ENCODE data around the gene PPP1R10.
A peak's percentile ranks its signal among the peaks of the same experiment; 100 is the strongest.
"Not testable (repeated sequence)": the region's sequence is repeated elsewhere in the genome, so short reads cannot be mapped to it uniquely, and the experiment has no call there.

The PPP1R10 gene

DNA sequence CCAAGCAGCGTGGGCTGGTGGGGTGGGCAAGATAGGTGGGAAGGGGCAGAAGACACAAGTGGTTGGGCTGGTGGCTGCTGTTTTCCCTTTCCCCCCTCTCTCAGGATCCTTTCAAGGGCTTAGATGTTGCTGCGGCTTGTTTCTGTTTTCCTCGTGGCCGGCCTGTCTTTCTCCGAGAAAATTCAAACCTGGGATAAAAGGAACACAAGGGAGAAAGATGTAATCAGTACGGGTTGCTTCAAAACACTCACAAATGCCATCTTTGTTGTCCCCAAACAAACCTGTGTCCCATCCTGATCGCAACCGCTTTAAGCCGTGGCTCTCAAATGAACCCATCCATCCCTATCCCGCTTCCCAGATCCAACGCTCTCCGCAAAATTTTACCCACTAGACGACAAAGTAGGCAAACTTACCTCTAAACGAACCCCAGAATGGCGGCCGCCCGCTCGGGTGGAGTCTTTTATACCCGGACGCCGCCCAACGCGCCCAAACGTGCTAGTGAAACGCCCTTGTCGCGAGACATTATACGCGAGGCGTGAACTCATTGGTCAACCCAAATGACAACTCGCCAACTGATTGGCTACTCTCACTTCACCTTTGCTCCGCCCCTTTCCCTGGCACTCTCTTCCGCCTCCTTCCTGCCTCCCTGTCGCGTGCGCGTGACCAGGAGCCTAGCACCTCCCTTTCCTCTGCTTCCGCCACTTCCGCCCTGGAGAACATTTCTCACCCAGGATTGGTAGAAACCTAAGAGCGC lies at the start of gene PPP1R10:
PPP1R10 (minus strand) TSS at position 433 of the 754 bp plus-strand sequence. CDS start 7,299 bp downstream, outside the sequence.
- peak; percentile 100 for DNase-seq (ENCODE audit: low read depth, low spot score)
- peak within 1 kb of the TSS; percentile 99 for H3K4me3 ChIP-seq
- peak; percentile 100 for TF ChIP-seq POLR2AphosphoS5 (IDR thresholded peaks at IDR 0.05; ENCODE audit: borderline replicate concordance, low read depth, low read length)
- TF ChIP-seq EZH2 (IDR thresholded peaks at IDR 0.05) = no peak
- no peak for TF ChIP-seq FOXP2 (optimal IDR thresholded peaks at IDR 0.05; ENCODE audit: control extremely low read depth, extremely low read length, insufficient read depth)
- H3K9me3 ChIP-seq (ENCODE audit: low read depth, low read length) = no peaks in the 10 kb centered on the region
- peak within 1 kb of the TSS; percentile 100 for H3K27ac ChIP-seq
- peak within 1 kb of the TSS; percentile 100 for H3K9ac ChIP-seq (ENCODE audit: insufficient read length)
- peaks cover 42% of the 10 kb centered on the region for H3K36me3 ChIP-seq (ENCODE audit: insufficient read depth, low read length)

DNA sequence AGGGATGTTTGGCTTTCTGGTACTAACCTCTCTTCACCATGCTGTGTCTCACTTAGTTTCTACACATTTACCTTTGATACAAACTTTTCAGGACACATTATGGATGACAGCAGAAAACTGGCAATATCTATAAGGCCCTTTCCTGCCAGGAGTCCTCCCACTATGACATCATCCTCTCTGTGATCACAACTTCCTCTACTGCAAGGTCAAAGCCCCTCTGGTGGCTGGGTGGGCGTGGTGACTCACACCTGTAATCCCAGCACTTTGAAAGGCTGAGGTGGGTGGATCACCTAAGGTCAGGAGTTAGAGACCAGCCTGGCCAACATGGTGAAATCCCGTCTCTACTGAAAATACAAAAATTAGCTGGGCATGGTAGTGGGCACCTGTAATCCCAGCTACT lies 49.3 kb upstream of the PPP1R10 start:
- not testable (repeated sequence) for H3K9me3 ChIP-seq (ENCODE audit: low read depth, low read length); H3K4me3 ChIP-seq; H3K27ac ChIP-seq; H3K9ac ChIP-seq (ENCODE audit: insufficient read length); DNase-seq (ENCODE audit: low read depth, low spot score)
- peaks cover 67% of the 10 kb centered on the region for H3K36me3 ChIP-seq (ENCODE audit: insufficient read depth, low read length)

GRCh38 chr6:30664994-30665767 lies 48.1 kb upstream of the PPP1R10 start:
- Histone ChIP-seq H3K27ac (no peak overlapping the region), H3K9ac (ENCODE audit: insufficient read length) (no peak overlapping the region), H3K36me3 (ENCODE audit: insufficient read depth, low read length) (peaks cover 63% of the 10 kb centered on the region), H3K4me3 (no peak overlapping the region), H3K9me3 (ENCODE audit: low read depth, low read length) (no peaks in the 10 kb centered on the region)
- no peak for DNase-seq (ENCODE audit: low read depth, low spot score)
- TF ChIP-seq POLR2AphosphoS5 (IDR thresholded peaks at IDR 0.05; ENCODE audit: borderline replicate concordance, low read depth, low read length) = no peak
- no peak for TF ChIP-seq EZH2 (IDR thresholded peaks at IDR 0.05)
- no peak for TF ChIP-seq FOXP2 (optimal IDR thresholded peaks at IDR 0.05; ENCODE audit: control extremely low read depth, extremely low read length, insufficient read depth)

DNA sequence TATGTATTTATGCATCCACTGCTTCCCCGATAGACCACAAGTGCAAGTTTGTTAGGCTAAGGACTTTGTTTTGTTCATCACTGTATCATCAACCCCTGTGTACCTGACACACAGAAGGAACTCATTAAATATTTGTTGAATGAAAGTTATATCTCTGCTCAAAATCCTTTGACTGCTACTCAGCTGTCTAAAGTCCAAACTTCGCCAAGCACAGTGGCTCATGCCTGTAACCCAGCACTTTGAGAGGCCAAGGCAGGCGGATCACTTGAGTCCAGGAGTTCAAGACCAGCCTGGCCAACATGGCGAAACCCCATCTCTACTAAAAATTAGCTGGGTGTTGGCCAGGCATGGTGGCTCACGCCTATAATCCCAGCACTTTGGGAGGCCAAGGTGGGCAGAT lies 40.9 kb upstream of the PPP1R10 start:
- H3K36me3 ChIP-seq (ENCODE audit: insufficient read depth, low read length) = peaks cover 72% of the 10 kb centered on the region
- not testable (repeated sequence) for H3K9ac ChIP-seq (ENCODE audit: insufficient read length); H3K4me3 ChIP-seq; H3K27ac ChIP-seq; H3K9me3 ChIP-seq (ENCODE audit: low read depth, low read length); DNase-seq (ENCODE audit: low read depth, low spot score)

GRCh38 chr6:30657454-30657853 lies 40.4 kb upstream of the PPP1R10 start:
- no peak overlapping the region for H3K27ac ChIP-seq
- H3K9me3 ChIP-seq (ENCODE audit: low read depth, low read length) = no peaks in the 10 kb centered on the region
- TF ChIP-seq POLR2AphosphoS5 (IDR thresholded peaks at IDR 0.05; ENCODE audit: borderline replicate concordance, low read depth, low read length) (no peak), FOXP2 (optimal IDR thresholded peaks at IDR 0.05; ENCODE audit: control extremely low read depth, extremely low read length, insufficient read depth) (no peak), EZH2 (IDR thresholded peaks at IDR 0.05) (no peak)
- H3K4me3 ChIP-seq = no peak overlapping the region
- no peak for DNase-seq (ENCODE audit: low read depth, low spot score)
- peaks cover 71% of the 10 kb centered on the region for H3K36me3 ChIP-seq (ENCODE audit: insufficient read depth, low read length)
- H3K9ac ChIP-seq (ENCODE audit: insufficient read length) = no peak overlapping the region

DNA sequence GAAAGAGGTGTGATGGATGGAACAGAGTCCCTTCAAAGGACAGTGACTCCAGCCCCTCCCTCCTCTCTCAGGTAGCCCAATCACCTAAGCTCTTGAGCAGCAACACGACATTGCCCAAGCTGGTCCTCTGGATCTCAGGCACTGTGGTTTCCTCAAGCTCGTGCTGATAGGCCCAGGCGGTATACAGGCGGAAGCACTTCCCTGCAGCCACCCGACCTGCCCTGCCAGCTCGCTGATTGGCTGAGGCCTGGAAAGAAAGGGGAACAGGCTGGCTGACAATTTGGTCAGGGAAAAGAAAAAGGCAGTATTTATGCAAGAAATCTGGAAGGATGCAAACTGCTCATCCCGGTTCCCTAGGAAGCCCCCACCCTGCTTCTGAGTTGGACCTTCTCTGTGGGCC lies 39.5 kb upstream of the PPP1R10 start:
- H3K27ac ChIP-seq = no peak overlapping the region
- no peak overlapping the region for H3K9ac ChIP-seq (ENCODE audit: insufficient read length)
- H3K4me3 ChIP-seq = no peak overlapping the region
- DNase-seq (ENCODE audit: low read depth, low spot score) = no peak
- H3K9me3 ChIP-seq (ENCODE audit: low read depth, low read length) = no peaks in the 10 kb centered on the region
- no peak for TF ChIP-seq POLR2AphosphoS5 (IDR thresholded peaks at IDR 0.05; ENCODE audit: borderline replicate concordance, low read depth, low read length)
- TF ChIP-seq FOXP2 (optimal IDR thresholded peaks at IDR 0.05; ENCODE audit: control extremely low read depth, extremely low read length, insufficient read depth) = no peak
- TF ChIP-seq EZH2 (IDR thresholded peaks at IDR 0.05) = no peak
- H3K36me3 ChIP-seq (ENCODE audit: insufficient read depth, low read length) = peaks cover 71% of the 10 kb centered on the region

GRCh38 chr6:30655743-30656094 lies 38.7 kb upstream of the PPP1R10 start:
- Histone ChIP-seq H3K36me3 (ENCODE audit: insufficient read depth, low read length) (peaks cover 78% of the 10 kb centered on the region), H3K9me3 (ENCODE audit: low read depth, low read length) (no peaks in the 10 kb centered on the region), H3K9ac (ENCODE audit: insufficient read length) (no peak overlapping the region), H3K27ac (no peak overlapping the region), H3K4me3 (no peak overlapping the region)
- no peak for DNase-seq (ENCODE audit: low read depth, low spot score)
- TF ChIP-seq POLR2AphosphoS5 (IDR thresholded peaks at IDR 0.05; ENCODE audit: borderline replicate concordance, low read depth, low read length) = no peak
- no peak for TF ChIP-seq EZH2 (IDR thresholded peaks at IDR 0.05)
- no peak for TF ChIP-seq FOXP2 (optimal IDR thresholded peaks at IDR 0.05; ENCODE audit: control extremely low read depth, extremely low read length, insufficient read depth)

- TF ChIP-seq POLR2AphosphoS5 (IDR thresholded peaks at IDR 0.05; ENCODE audit: borderline replicate concordance, low read depth, low read length) (no peak), EZH2 (IDR thresholded peaks at IDR 0.05) (no peak), FOXP2 (optimal IDR thresholded peaks at IDR 0.05; ENCODE audit: control extremely low read depth, extremely low read length, insufficient read depth) (no peak)
- Histone ChIP-seq H3K4me3 (no peak overlapping the region), H3K9ac (ENCODE audit: insufficient read length) (no peak overlapping the region), H3K9me3 (ENCODE audit: low read depth, low read length) (no peaks in the 10 kb centered on the region), H3K27ac (no peak overlapping the region), H3K36me3 (ENCODE audit: insufficient read depth, low read length) (peaks cover 75% of the 10 kb centered on the region)
- DNase-seq (ENCODE audit: low read depth, low spot score) = no peak
Observed at GRCh38 chr6:30654798-30655742, 38.0 kb upstream of the PPP1R10 start.
